Prostate gland (tissue), 2 donors: ENCODE results near the gene STK17A. TPM values are rescaled to one million over a fixed set of nuclear protein-coding genes. Genes with fewer than 3 reads are reported as not detected.

Experiments
- DNase-seq: peaks from one replicate; pipeline ENCODE4 v3.0.0-alpha.2; 2019; ENCODE audit warnings: low spot score
- H3K27ac ChIP-seq, 2 donors: fragments of 200-600 bp; sonication (generic); 2 replicates each; pipeline ENCODE4 v1.5.1; 2017 to 2019
- H3K27me3 ChIP-seq: fragments of 200-600 bp; sonication (generic); replicated peaks from 2 replicates; pipeline ENCODE4 v1.5.1; 2019; ENCODE audit not compliant: insufficient read depth
- H3K36me3 ChIP-seq, 2 donors: fragments of 200-600 bp; sonication (generic); 1 replicate in 1 of 2; 2 replicates in 1 of 2; pipeline versions ENCODE4 v1.5.1 to v1.8.1; 2017 to 2019
- H3K4me1 ChIP-seq: fragments of 200-600 bp; sonication (generic); replicated peaks from 2 replicates; pipeline ENCODE4 v1.5.1; 2019
- H3K4me3 ChIP-seq, 2 donors: fragments of 200-600 bp; sonication (generic); 2 replicates each; pipeline ENCODE4 v1.5.1; 2017 to 2019
- H3K9me3 ChIP-seq: fragments of 200-600 bp; sonication (generic); 2 replicates; pipeline ENCODE4 v1.5.1; 2017
- CTCF ChIP-seq, 4 experiments: fragments of 200-600 bp in 2 of 4; fragments of 450-650 bp in 2 of 4; sonication (generic) in 2 of 4; IDR thresholded peaks; 1 replicate in 3 of 4; 2 replicates in 1 of 4; pipeline ENCODE4 v1.5.1; 2016 to 2019; ENCODE audit warnings: antibody characterized with exemption in 4 of 4, mild to moderate bottlenecking in 2 of 4, moderate library complexity in 2 of 4
- POLR2A ChIP-seq: fragments of 450-650 bp; IDR thresholded peaks from one replicate; pipeline ENCODE4 v1.6.1; 2016; ENCODE audit warnings: antibody characterized with exemption, mild to moderate bottlenecking
- POLR2AphosphoS5 ChIP-seq: sonication (generic); formaldehyde crosslinking; IDR thresholded peaks from one replicate; pipeline ENCODE4 v1.6.1; 2017; ENCODE audit warnings: antibody characterized with exemption
- WGBS: methylation state at CpG from one replicate; pipeline ENCODE4 v1.1.5; 2018; 5-methylcytosine and 5-hydroxymethylcytosine counted together
- intact Hi-C: fragments of 100-400 bp; cut with DNase I; formaldehyde crosslinking; loops from one replicate; pipeline ENCODE4 v1.14.2; 2022
- total RNA-seq, 2 donors: library from RNA; depleted of rRNA; stranded (reverse); fragments of >200 nt; gene quantifications; one replicate each; pipeline ENCODE4 v1.1.0, GENCODE V29; 2016

The STK17A gene
- total RNA-seq, 2 donors from 2014 or later, result 6.8 to 8.2 TPM

- H3K4me3 ChIP-seq, result no peak overlapping the region
- TF ChIP-seq POLR2A (no peak), POLR2AphosphoS5 (no peak), CTCF (IDR thresholded peaks at IDR 0.05) (no peak)
- H3K27me3 ChIP-seq, result no peaks in the 10 kb centered on the region
- no peaks in the 10 kb centered on the region for H3K4me1 ChIP-seq
- no peak for DNase-seq
- WGBS, result 92% methylated on average over 3 of the region's 3 CpGs
- no peaks in the 10 kb centered on the region for H3K9me3 ChIP-seq
- no peak overlapping the region for H3K27ac ChIP-seq
- no peaks in the 10 kb centered on the region for H3K36me3 ChIP-seq
- intact Hi-C loops, result no loop called here
Measured at GRCh38 chr7:43562383-43562782, 20.5 kb upstream of the STK17A start.

- DNase-seq, result no peak
- Histone ChIP-seq H3K36me3 (no peaks in the 10 kb centered on the region), H3K4me3 (no peak overlapping the region), H3K9me3 (no peaks in the 10 kb centered on the region), H3K27me3 (no peaks in the 10 kb centered on the region), H3K4me1 (no peaks in the 10 kb centered on the region), H3K27ac (no peak overlapping the region)
- no peak for TF ChIP-seq POLR2A
- TF ChIP-seq CTCF (IDR thresholded peaks at IDR 0.05), result no peak
- TF ChIP-seq POLR2AphosphoS5, result no peak
- intact Hi-C loops, result no loop called here
- WGBS, result 17% methylated on average over 6 of the region's 6 CpGs
Measured at GRCh38 chr7:43565786-43566185, 17.1 kb upstream of the STK17A start.

- Histone ChIP-seq H3K36me3 (no peaks in the 10 kb centered on the region), H3K27me3 (no peaks in the 10 kb centered on the region), H3K4me1 (no peaks in the 10 kb centered on the region), H3K27ac (no peak overlapping the region), H3K4me3 (no peak overlapping the region), H3K9me3 (no peaks in the 10 kb centered on the region)
- WGBS, result 59% methylated on average over 6 of the region's 6 CpGs
- TF ChIP-seq CTCF (IDR thresholded peaks at IDR 0.05) (no peak), POLR2A (no peak), POLR2AphosphoS5 (no peak)
- no peak for DNase-seq
- intact Hi-C loops, result no loop called here
Measured at GRCh38 chr7:43568529-43568928, 14.4 kb upstream of the STK17A start.

GRCh38 chr7:43569424-43569823 is 13.5 kb upstream of the STK17A start:
- intact Hi-C loops, result no loop called here
- Histone ChIP-seq H3K27me3 (no peaks in the 10 kb centered on the region), H3K4me3 (no peak overlapping the region), H3K4me1 (no peaks in the 10 kb centered on the region), H3K36me3 (no peaks in the 10 kb centered on the region), H3K9me3 (no peaks in the 10 kb centered on the region), H3K27ac (no peak overlapping the region)
- no peak for DNase-seq
- 81% methylated on average over 4 of the region's 4 CpGs for WGBS
- TF ChIP-seq CTCF (IDR thresholded peaks at IDR 0.05) (no peak), POLR2AphosphoS5 (no peak), POLR2A (no peak)

- no peak for TF ChIP-seq POLR2AphosphoS5
- no peak for TF ChIP-seq CTCF (IDR thresholded peaks at IDR 0.05)
- no peak for TF ChIP-seq POLR2A
- WGBS, result 91% methylated on average over 4 of the region's 4 CpGs
- Histone ChIP-seq H3K9me3 (no peaks in the 10 kb centered on the region), H3K27ac (no peak overlapping the region), H3K4me1 (no peaks in the 10 kb centered on the region), H3K36me3 (no peaks in the 10 kb centered on the region), H3K27me3 (no peaks in the 10 kb centered on the region), H3K4me3 (no peak overlapping the region)
- intact Hi-C loops, result no loop called here
- DNase-seq, result no peak
Measured at GRCh38 chr7:43570688-43571365, 12.1 kb upstream of the STK17A start.
